K562 (cell line): ENCODE results near the gene FRMPD2. TPM values are rescaled to one million over a fixed set of nuclear protein-coding genes. Genes with fewer than 3 reads are reported as not detected.

Source experiments
- ATF3 ChIP-seq, 2 experiments: fragments of 450-650 bp in 1 of 2; sonication (generic) in 1 of 2; formaldehyde crosslinking in 1 of 2; IDR thresholded peaks in 1 of 2; conservative IDR thresholded peaks in 1 of 2; 2 replicates each; pipeline versions ENCODE4 v1.6.1 to v1.8.1; 2016 to 2023; ENCODE audit warnings: mild to moderate bottlenecking in 2 of 2, moderate library complexity in 2 of 2, inconsistent platforms in 1 of 2, missing genetic modification reagents in 1 of 2
- HDAC3 ChIP-seq: fragments of 450-650 bp; IDR thresholded peaks from 2 replicates; pipeline ENCODE4 v1.6.1; 2018; ENCODE audit warnings: borderline replicate concordance, mild to moderate bottlenecking, moderate library complexity; ENCODE audit not compliant: partially characterized antibody
- JUND ChIP-seq, 2 experiments: IDR thresholded peaks; 2 replicates in 1 of 2; 3 replicates in 1 of 2; pipeline ENCODE4 v1.6.1; 2011; ENCODE audit warnings: borderline replicate concordance in 2 of 2, low read depth in 2 of 2, low read length in 2 of 2, improper control_type of control experiment in 1 of 2, missing biosample characterization in 1 of 2, missing genetic modification characterization in 1 of 2, missing genetic modification reagents in 1 of 2
- MGA ChIP-seq: fragments of 450-650 bp; IDR thresholded peaks from 2 replicates; pipeline ENCODE4 v1.6.1; 2016; ENCODE audit warnings: mild to moderate bottlenecking, moderate library complexity
- PYGO2 ChIP-seq: fragments of 450-650 bp; IDR thresholded peaks from 2 replicates; pipeline ENCODE4 v1.6.1; 2016; ENCODE audit warnings: mild to moderate bottlenecking, missing genetic modification characterization, moderate library complexity, missing compliant biosample characterization
- RBM25 ChIP-seq: fragments of 200-400 bp; formaldehyde crosslinking; IDR thresholded peaks from 2 replicates; pipeline ENCODE4 v1.6.1; 2018; ENCODE audit warnings: low read length, low read depth, moderate library complexity; ENCODE audit not compliant: severe bottlenecking
- STAG1 ChIP-seq: sonication (generic); formaldehyde crosslinking; IDR thresholded peaks from 2 replicates; pipeline ENCODE4 v1.5.0; 2020; ENCODE audit warnings: missing genetic modification reagents, borderline replicate concordance
- ZNF212 ChIP-seq: fragments of 450-650 bp; formaldehyde crosslinking; IDR thresholded peaks from 2 replicates; pipeline ENCODE4 v1.4.0; 2020; ENCODE audit warnings: mild to moderate bottlenecking
- ZNF232 ChIP-seq: sonication (generic); formaldehyde crosslinking; IDR thresholded peaks from 2 replicates; pipeline ENCODE4 v1.8.0; 2022; ENCODE audit warnings: mild to moderate bottlenecking, missing genetic modification reagents
- ZNF384 ChIP-seq: IDR thresholded peaks from 2 replicates; pipeline ENCODE4 v1.6.1; 2012; ENCODE audit warnings: low read depth, low read length, improper control_type of control experiment
- ZNF778 ChIP-seq: fragments of 450-650 bp; formaldehyde crosslinking; IDR thresholded peaks from 2 replicates; pipeline ENCODE4 v1.4.0; 2020; ENCODE audit warnings: mild to moderate bottlenecking, moderate library complexity
- polyA plus RNA-seq, 8 experiments: library from polyadenylated mRNA; depleted of rRNA in 4 of 8; stranded (reverse) in 5 of 8; unstranded in 3 of 8; fragments of >200 nt; fragmentation: Nextera tagmentation in 2 of 8; fragmentation: Illumina TruSeq in 1 of 8; extraction: Ambion mirVana in 2 of 8; extraction: Trizol in 1 of 8; gene quantifications; 2 replicates each; pipeline versions ENCODE4 v1.2.1 to v1.2.3, GENCODE V29; 2011 to 2014; ENCODE audit warnings: inconsistent platforms in 1 of 8, missing spikeins in 1 of 8
- total RNA-seq, 7 experiments: library from RNA; depleted of rRNA in 6 of 7; stranded (reverse); fragments of >200 nt in 6 of 7; fragmentation: Illumina TruSeq in 2 of 7; extraction: Trizol in 2 of 7; gene quantifications; 2 replicates each; pipeline versions ENCODE4 v1.2.1 to v1.2.3, GENCODE V29; 2011 to 2021; ENCODE audit warnings: low replicate concordance in 1 of 7

The FRMPD2 gene
- total and polyA plus RNA-seq, 9 of the 15 experiments (the other 6 are each of a cell fraction or from before 2014, with no cell fraction given) = 0.12 to 0.95 (median 0.33) TPM

GRCh38 chr10:48234787-48235186 is 39.7 kb downstream of the FRMPD2 start (continued):
- TF ChIP-seq MGA (no peak), RBM25 (no peak), ZNF212 (CRISPR knock-in tag) (no peak), PYGO2 (tag) (no peak), HDAC3 (no peak), STAG1 (no peak), ATF3 (IDR thresholded peaks at IDR 0.05) (no peak), ATF3 (CRISPR knock-in tag; conservative IDR thresholded peaks at IDR 0.05) (no peak), JUND (IDR thresholded peaks at IDR 0.05; ENCODE audit: borderline replicate concordance, low read depth, low read length) (no peak), JUND (tag; IDR thresholded peaks at IDR 0.05; ENCODE audit: borderline replicate concordance, low read depth, low read length) (no peak), ZNF232 (CRISPR knock-in tag) (no peak), ZNF778 (CRISPR knock-in tag) (no peak), ZNF384 (no peak)
